Panc1 (cell line): ENCODE measurements around the gene FAXC. TPM values are rescaled to one million over a fixed set of nuclear protein-coding genes. Genes with fewer than 3 reads are reported as not detected.

Experiments used
- ATAC-seq: fragments of 200-7000 bp; cut with Tn5 transposase; 2 replicates; pipeline ENCODE4 v1.9.1; 2020; ENCODE audit warnings: mild to moderate bottlenecking, moderate library complexity
- BruUV-seq: library from RNA; stranded (reverse); fragments of 400-500 nt; replicated peaks from 2 replicates; lab custom pipeline; 2021; lab: Mats Ljungman, UMichigan
- CTCF ChIA-PET: fragments of 300-600 bp; sonication (Branson Sonifier 250); formaldehyde crosslinking; loops from one replicate; lab custom pipeline; 2022; ENCODE audit warnings: antibody characterized with exemption; lab: Charles Lee
- POLR2A ChIA-PET: fragments of 300-600 bp; sonication (Branson Sonifier 250); formaldehyde crosslinking; loops from one replicate; lab custom pipeline; 2022; ENCODE audit warnings: antibody characterized with exemption; lab: Charles Lee
- DNase-seq: peaks from one replicate; pipeline ENCODE4 v3.0.0-alpha.2; 2010; ENCODE audit warnings: low read depth, low spot score
- H3K27ac ChIP-seq: 2 replicates; pipeline ENCODE4 v1.5.1; 2011; ENCODE audit warnings: mild to moderate bottlenecking, low read length, inconsistent platforms
- H3K27me3 ChIP-seq: fragments of 200-500 bp; sonication (Bioruptor generic); 2 replicates; pipeline ENCODE4 v1.6.0; 2014; ENCODE audit warnings: low read length, inconsistent platforms; ENCODE audit not compliant: control insufficient read depth, insufficient read depth
- H3K36me3 ChIP-seq: fragments of 200-500 bp; sonication (Bioruptor generic); 2 replicates; pipeline ENCODE4 v1.5.1; 2014; ENCODE audit warnings: inconsistent platforms, mild to moderate bottlenecking, low read length, moderate library complexity; ENCODE audit not compliant: control insufficient read depth, insufficient read depth
- H3K4me1 ChIP-seq: 2 replicates; pipeline ENCODE4 v1.5.1; 2011; ENCODE audit warnings: inconsistent platforms, mild to moderate bottlenecking, low read length, moderate library complexity; ENCODE audit not compliant: control insufficient read depth, insufficient read depth
- H3K4me3 ChIP-seq, 2 experiments: 2 replicates each; pipeline ENCODE4 v1.5.1; 2011 to 2012; ENCODE audit warnings: low read depth in 2 of 2, low read length in 2 of 2, mild to moderate bottlenecking in 2 of 2, inconsistent platforms in 1 of 2, moderate library complexity in 1 of 2
- H3K9me3 ChIP-seq: fragments of 200-500 bp; sonication (Bioruptor generic); 2 replicates; pipeline ENCODE4 v1.5.1; 2014; ENCODE audit warnings: low read depth, mild to moderate bottlenecking, inconsistent platforms, low read length, moderate library complexity; ENCODE audit not compliant: control insufficient read depth, insufficient read depth
- POLR2AphosphoS5 ChIP-seq: IDR thresholded peaks from 2 replicates; pipeline ENCODE4 v1.6.1; 2012; ENCODE audit warnings: mild to moderate bottlenecking, low read depth, low read length, moderate library complexity
- SIN3A ChIP-seq: IDR thresholded peaks from 2 replicates; pipeline ENCODE4 v1.6.1; 2012; ENCODE audit warnings: low read depth, mild to moderate bottlenecking, low read length, moderate library complexity, borderline replicate concordance; ENCODE audit not compliant: insufficient read depth
- TCF7L2 ChIP-seq: IDR thresholded peaks from 2 replicates; pipeline ENCODE4 v1.6.1; 2011; ENCODE audit warnings: mild to moderate bottlenecking, low read depth, low read length, inconsistent platforms
- in situ Hi-C: cut with HindIII; loops from 2 replicates; pipeline ENCODE4 v1.10.0; 2016; ENCODE audit warnings: low sequenced_read_pairs, low pct_unique_long_range_greater_than_20kb
- intact Hi-C: fragments of 100-400 bp; cut with micrococcal nuclease; formaldehyde crosslinking; loops from one replicate; pipeline ENCODE4 v1.10.0; 2022; ENCODE audit not compliant: unreplicated experiment
- total RNA-seq: library from RNA; stranded (reverse); gene quantifications from one replicate; pipeline ENCODE4 v1.2.1, GENCODE V29; 2021; ENCODE audit not compliant: unreplicated experiment
- TF ChIP-seq, protein P1 (sequence below), 2 experiments: IDR thresholded peaks; 2 replicates each; pipeline ENCODE4 v1.6.1; 2011 to 2012; ENCODE audit warnings: low read depth in 2 of 2, control low read depth in 1 of 2, low read length in 1 of 2, mild to moderate bottlenecking in 1 of 2, moderate library complexity in 1 of 2; ENCODE audit not compliant: insufficient read depth in 1 of 2
- TF ChIP-seq, protein P2 (sequence below): fragments of 450-650 bp; IDR thresholded peaks from 2 replicates; pipeline ENCODE4 v1.5.1; 2017; ENCODE audit warnings: mild to moderate bottlenecking

FAXC gene
- total RNA-seq, 1 experiment from 2014 or later: 9.0 TPM

DNA sequence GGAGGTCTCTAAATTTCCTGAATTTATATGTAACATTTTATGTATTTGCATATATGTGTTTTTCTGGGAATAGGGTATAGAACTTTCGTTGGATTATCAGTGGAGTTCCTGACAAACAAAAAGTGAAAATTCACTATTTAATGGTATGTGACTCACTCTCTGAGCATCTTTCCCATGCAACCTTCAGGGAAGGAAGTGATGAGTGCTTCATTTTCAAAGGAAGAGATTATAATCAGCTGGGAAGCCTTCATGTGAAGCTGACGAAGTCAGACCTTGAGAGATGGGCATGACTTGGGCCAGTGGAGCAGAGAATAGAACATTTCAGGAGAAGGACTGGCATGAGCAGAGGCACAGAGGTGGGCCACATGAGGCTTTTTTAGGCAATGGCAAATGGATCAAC lies 72.7 kb downstream of the FAXC start:
- DNase-seq: no peak
- TF ChIP-seq, protein P1, sequence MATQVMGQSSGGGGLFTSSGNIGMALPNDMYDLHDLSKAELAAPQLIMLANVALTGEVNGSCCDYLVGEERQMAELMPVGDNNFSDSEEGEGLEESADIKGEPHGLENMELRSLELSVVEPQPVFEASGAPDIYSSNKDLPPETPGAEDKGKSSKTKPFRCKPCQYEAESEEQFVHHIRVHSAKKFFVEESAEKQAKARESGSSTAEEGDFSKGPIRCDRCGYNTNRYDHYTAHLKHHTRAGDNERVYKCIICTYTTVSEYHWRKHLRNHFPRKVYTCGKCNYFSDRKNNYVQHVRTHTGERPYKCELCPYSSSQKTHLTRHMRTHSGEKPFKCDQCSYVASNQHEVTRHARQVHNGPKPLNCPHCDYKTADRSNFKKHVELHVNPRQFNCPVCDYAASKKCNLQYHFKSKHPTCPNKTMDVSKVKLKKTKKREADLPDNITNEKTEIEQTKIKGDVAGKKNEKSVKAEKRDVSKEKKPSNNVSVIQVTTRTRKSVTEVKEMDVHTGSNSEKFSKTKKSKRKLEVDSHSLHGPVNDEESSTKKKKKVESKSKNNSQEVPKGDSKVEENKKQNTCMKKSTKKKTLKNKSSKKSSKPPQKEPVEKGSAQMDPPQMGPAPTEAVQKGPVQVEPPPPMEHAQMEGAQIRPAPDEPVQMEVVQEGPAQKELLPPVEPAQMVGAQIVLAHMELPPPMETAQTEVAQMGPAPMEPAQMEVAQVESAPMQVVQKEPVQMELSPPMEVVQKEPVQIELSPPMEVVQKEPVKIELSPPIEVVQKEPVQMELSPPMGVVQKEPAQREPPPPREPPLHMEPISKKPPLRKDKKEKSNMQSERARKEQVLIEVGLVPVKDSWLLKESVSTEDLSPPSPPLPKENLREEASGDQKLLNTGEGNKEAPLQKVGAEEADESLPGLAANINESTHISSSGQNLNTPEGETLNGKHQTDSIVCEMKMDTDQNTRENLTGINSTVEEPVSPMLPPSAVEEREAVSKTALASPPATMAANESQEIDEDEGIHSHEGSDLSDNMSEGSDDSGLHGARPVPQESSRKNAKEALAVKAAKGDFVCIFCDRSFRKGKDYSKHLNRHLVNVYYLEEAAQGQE (IDR thresholded peaks at IDR 0.05; ENCODE audit: insufficient read depth in 1 of 2, low read depth in 2 of 2, low read length in 1 of 2): no peak
- Histone ChIP-seq H3K4me3 (no peak overlapping the region), H3K4me1 (no peaks in the 10 kb centered on the region), H3K36me3 (no peaks in the 10 kb centered on the region), H3K27ac (no peak overlapping the region), H3K9me3 (no peaks in the 10 kb centered on the region), H3K27me3 (no peaks in the 10 kb centered on the region; the same call in 1 of the 2 replicates)
- no TSS peak for BruUV-seq
- ChIA-PET CTCF (no interaction called here), POLR2A (no interaction called here)
- ATAC-seq: no peak
- in situ Hi-C loops (no loop called here), intact Hi-C loops (no loop called here)

DNA sequence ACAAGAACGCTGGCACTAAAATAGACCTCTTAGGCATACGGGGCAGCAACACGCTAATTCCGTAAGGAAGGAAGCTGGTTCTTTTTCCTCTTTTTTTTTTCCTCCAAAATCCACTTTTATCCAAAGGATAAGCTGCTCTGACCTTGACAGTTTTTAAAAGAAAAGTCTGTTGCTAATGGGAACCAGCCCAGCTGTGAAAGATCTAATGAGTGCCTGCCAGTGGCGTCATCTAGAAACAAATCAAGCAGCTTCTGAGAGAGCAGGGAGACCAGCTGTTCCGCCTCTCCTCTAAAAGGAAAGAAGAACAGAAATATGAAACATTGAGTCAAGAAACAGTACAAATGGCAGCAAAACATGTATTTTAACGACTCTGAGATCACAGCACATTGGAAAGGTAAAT lies 78.6 kb downstream of the FAXC start:
- no peak overlapping the region for H3K4me3 ChIP-seq
- intact Hi-C loops (no loop called here), in situ Hi-C loops (no loop called here)
- H3K9me3 ChIP-seq: no peaks in the 10 kb centered on the region
- TF ChIP-seq TCF7L2 (no peak), SIN3A (no peak), POLR2AphosphoS5 (no peak)
- TF ChIP-seq, protein P1 (IDR thresholded peaks at IDR 0.05; ENCODE audit: insufficient read depth in 1 of 2, low read depth in 2 of 2, low read length in 1 of 2): no peak
- TF ChIP-seq, protein P2, sequence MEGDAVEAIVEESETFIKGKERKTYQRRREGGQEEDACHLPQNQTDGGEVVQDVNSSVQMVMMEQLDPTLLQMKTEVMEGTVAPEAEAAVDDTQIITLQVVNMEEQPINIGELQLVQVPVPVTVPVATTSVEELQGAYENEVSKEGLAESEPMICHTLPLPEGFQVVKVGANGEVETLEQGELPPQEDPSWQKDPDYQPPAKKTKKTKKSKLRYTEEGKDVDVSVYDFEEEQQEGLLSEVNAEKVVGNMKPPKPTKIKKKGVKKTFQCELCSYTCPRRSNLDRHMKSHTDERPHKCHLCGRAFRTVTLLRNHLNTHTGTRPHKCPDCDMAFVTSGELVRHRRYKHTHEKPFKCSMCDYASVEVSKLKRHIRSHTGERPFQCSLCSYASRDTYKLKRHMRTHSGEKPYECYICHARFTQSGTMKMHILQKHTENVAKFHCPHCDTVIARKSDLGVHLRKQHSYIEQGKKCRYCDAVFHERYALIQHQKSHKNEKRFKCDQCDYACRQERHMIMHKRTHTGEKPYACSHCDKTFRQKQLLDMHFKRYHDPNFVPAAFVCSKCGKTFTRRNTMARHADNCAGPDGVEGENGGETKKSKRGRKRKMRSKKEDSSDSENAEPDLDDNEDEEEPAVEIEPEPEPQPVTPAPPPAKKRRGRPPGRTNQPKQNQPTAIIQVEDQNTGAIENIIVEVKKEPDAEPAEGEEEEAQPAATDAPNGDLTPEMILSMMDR: no peak
- ATAC-seq (no peak), DNase-seq (no peak)
- CTCF ChIA-PET: no interaction called here
- no TSS peak for BruUV-seq
- no peaks in the 10 kb centered on the region for H3K4me1 ChIP-seq
- no peaks in the 10 kb centered on the region for H3K36me3 ChIP-seq
- POLR2A ChIA-PET: no interaction called here
- peaks cover 2% of the 10 kb centered on the region; the same call in 1 of the 2 replicates for H3K27me3 ChIP-seq
- H3K27ac ChIP-seq: no peak overlapping the region
